HepG2 (cell line): ENCODE measurements around the gene NKD1. TPM values are rescaled to one million over a fixed set of nuclear protein-coding genes. Genes with fewer than 3 reads are reported as not detected.
A peak's percentile ranks its signal among the peaks of the same experiment; 100 is the strongest.

Experiments
- BRD4 ChIP-seq: sonication (generic); formaldehyde crosslinking; IDR thresholded peaks from 2 replicates; pipeline ENCODE4 v1.4.0; 2020; ENCODE audit warnings: missing genetic modification reagents
- CSRNP2 ChIP-seq: sonication (generic); formaldehyde crosslinking; conservative IDR thresholded peaks from 2 replicates; pipeline ENCODE4 v1.8.0; 2022; ENCODE audit warnings: low read depth, missing genetic modification reagents
- EHMT2 ChIP-seq: fragments of 200-600 bp; sonication (generic); IDR thresholded peaks from 2 replicates; pipeline ENCODE4 v1.7.0; 2017; ENCODE audit warnings: antibody characterized with exemption, low read depth, low read length, borderline replicate concordance
- FOXP1 ChIP-seq, 2 experiments: fragments of 450-650 bp in 1 of 2; IDR thresholded peaks; 2 replicates each; pipeline ENCODE4 v1.6.1; 2017 to 2018; ENCODE audit warnings: antibody characterized with exemption in 1 of 2
- HNRNPH1 ChIP-seq: fragments of 200-400 bp; formaldehyde crosslinking; optimal IDR thresholded peaks from 2 replicates; pipeline ENCODE3; 2017; ENCODE audit warnings: mild to moderate bottlenecking, low read depth, low read length
- MAFK ChIP-seq, 2 experiments: IDR thresholded peaks in 1 of 2; conservative IDR thresholded peaks in 1 of 2; 2 replicates each; pipeline ENCODE4 v1.6.1; 2011; ENCODE audit warnings: improper control_type of control experiment in 2 of 2, low read length in 2 of 2
- MAX ChIP-seq: IDR thresholded peaks from 2 replicates; pipeline ENCODE4 v1.6.1; 2012; ENCODE audit warnings: inconsistent platforms
- PITX1 ChIP-seq: sonication (generic); formaldehyde crosslinking; IDR thresholded peaks from 2 replicates; pipeline ENCODE4 v1.5.1; 2020; ENCODE audit warnings: mild to moderate bottlenecking, missing genetic modification reagents
- POLR2AphosphoS5 ChIP-seq: IDR thresholded peaks from 2 replicates; pipeline ENCODE4 v1.6.1; 2012; ENCODE audit warnings: low read depth, low read length
- SMC3 ChIP-seq: IDR thresholded peaks from 2 replicates; pipeline ENCODE4 v1.6.1; 2011; ENCODE audit warnings: low read length, improper control_type of control experiment
- SOX5 ChIP-seq: IDR thresholded peaks from 2 replicates; pipeline ENCODE4 v1.6.1; 2016; ENCODE audit warnings: borderline replicate concordance
- TCF7 ChIP-seq: sonication (generic); IDR thresholded peaks from 2 replicates; pipeline ENCODE4 v1.6.1; 2016; ENCODE audit warnings: antibody characterized with exemption, low read depth
- TOPORS ChIP-seq: sonication (generic); formaldehyde crosslinking; IDR thresholded peaks from 2 replicates; pipeline ENCODE4 v1.8.0; 2023; ENCODE audit warnings: mild to moderate bottlenecking, missing genetic modification reagents
- ZBTB2 ChIP-seq: sonication (generic); formaldehyde crosslinking; IDR thresholded peaks from 2 replicates; pipeline ENCODE4 v1.8.0; 2022; ENCODE audit warnings: low read depth, missing genetic modification reagents
- ZBTB42 ChIP-seq: sonication (generic); formaldehyde crosslinking; IDR thresholded peaks from 2 replicates; pipeline ENCODE4 v1.5.0; 2020; ENCODE audit warnings: mild to moderate bottlenecking, missing genetic modification reagents
- ZNF124 ChIP-seq: sonication (generic); formaldehyde crosslinking; IDR thresholded peaks from 2 replicates; pipeline ENCODE4 v1.4.0; 2020; ENCODE audit warnings: missing genetic modification reagents
- ZNF136 ChIP-seq: sonication (generic); formaldehyde crosslinking; IDR thresholded peaks from 2 replicates; pipeline ENCODE4 v1.8.1; 2022; ENCODE audit warnings: low read depth, mild to moderate bottlenecking, moderate library complexity, missing genetic modification reagents
- ZNF143 ChIP-seq: sonication (generic); formaldehyde crosslinking; IDR thresholded peaks from 2 replicates; pipeline ENCODE4 v1.4.0; 2020; ENCODE audit warnings: missing genetic modification reagents
- ZNF253 ChIP-seq: sonication (generic); formaldehyde crosslinking; IDR thresholded peaks from 2 replicates; pipeline ENCODE4 v1.8.0; 2022; ENCODE audit warnings: mild to moderate bottlenecking, missing genetic modification reagents, borderline replicate concordance
- ZNF292 ChIP-seq: sonication (generic); formaldehyde crosslinking; IDR thresholded peaks from 2 replicates; pipeline ENCODE4 v1.8.1; 2022; ENCODE audit warnings: mild to moderate bottlenecking, low read depth, missing genetic modification reagents, borderline replicate concordance
- ZNF513 ChIP-seq: sonication (generic); formaldehyde crosslinking; conservative IDR thresholded peaks from 2 replicates; pipeline ENCODE4 v1.5.0; 2020; ENCODE audit warnings: missing genetic modification reagents
- ZNF550 ChIP-seq: sonication (generic); formaldehyde crosslinking; IDR thresholded peaks from 2 replicates; pipeline ENCODE4 v1.4.0; 2020; ENCODE audit warnings: mild to moderate bottlenecking, missing genetic modification reagents, borderline replicate concordance
- ZNF577 ChIP-seq: sonication (generic); formaldehyde crosslinking; IDR thresholded peaks from 2 replicates; pipeline ENCODE4 v1.4.0; 2020; ENCODE audit warnings: mild to moderate bottlenecking, low read depth, missing genetic modification reagents, borderline replicate concordance
- ZNF598 ChIP-seq: sonication (generic); formaldehyde crosslinking; IDR thresholded peaks from 2 replicates; pipeline ENCODE4 v1.5.1; 2020; ENCODE audit warnings: mild to moderate bottlenecking, missing genetic modification reagents, borderline replicate concordance
- ZNF75D ChIP-seq: sonication (generic); formaldehyde crosslinking; IDR thresholded peaks from 2 replicates; pipeline ENCODE4 v1.8.1; 2023; ENCODE audit warnings: missing genetic modification reagents, mild to moderate bottlenecking, borderline replicate concordance
- ZNF776 ChIP-seq: sonication (generic); formaldehyde crosslinking; IDR thresholded peaks from 2 replicates; pipeline ENCODE4 v1.4.0; 2020; ENCODE audit warnings: mild to moderate bottlenecking, missing genetic modification reagents
- ZNF780A ChIP-seq: sonication (generic); formaldehyde crosslinking; IDR thresholded peaks from 2 replicates; pipeline ENCODE4 v1.8.0; 2022; ENCODE audit warnings: mild to moderate bottlenecking, missing genetic modification reagents, moderate library complexity
- polyA plus RNA-seq, 8 experiments: library from polyadenylated mRNA; depleted of rRNA in 3 of 8; stranded (reverse) in 7 of 8; unstranded in 1 of 8; fragments of >200 nt; fragmentation: Illumina TruSeq in 4 of 8; extraction: Trizol in 4 of 8; gene quantifications; 2 replicates each; pipeline versions ENCODE4 v1.2.1 to v1.2.3, GENCODE V29; 2011 to 2016; ENCODE audit warnings: low read depth in 4 of 8, missing spikeins in 1 of 8, mixed read lengths in 1 of 8; ENCODE audit not compliant: insufficient read depth in 1 of 8
- total RNA-seq, 5 experiments: library from RNA; depleted of rRNA; stranded (reverse); fragments of >200 nt; fragmentation: Illumina TruSeq; extraction: Trizol; gene quantifications; 2 replicates each; pipeline ENCODE4 v1.2.3, GENCODE V29; 2016; ENCODE audit warnings: low read depth in 1 of 5

NKD1 gene
- total and polyA plus RNA-seq, 2 of the 13 experiments (the other 11 are each of a cell fraction or from before 2014, with no cell fraction given) = 70.4 to 121 TPM

- TF ChIP-seq ZNF577 (CRISPR knock-in tag) (no peak), SMC3 (no peak), ZNF292 (CRISPR knock-in tag) (peak; percentile 99; the same call in 1 of the 2 replicates), POLR2AphosphoS5 (peak; percentile 69), TCF7 (peak; percentile 99), ZNF780A (CRISPR knock-in tag) (no peak), ZNF124 (no peak), ZNF253 (CRISPR knock-in tag) (no peak), ZNF550 (no peak), ZNF513 (CRISPR knock-in tag) (no peak), MAX (peak; percentile 78), FOXP1 (IDR thresholded peaks at IDR 0.05) (peak; percentile 53; the same call in 1 of the 2 replicates), FOXP1 (CRISPR knock-in tag; IDR thresholded peaks at IDR 0.05) (peak; percentile 93), ZNF136 (CRISPR knock-in tag) (no peak), SOX5 (CRISPR knock-in tag) (peak; percentile 90), ZNF776 (CRISPR knock-in tag) (no peak), PITX1 (CRISPR knock-in tag) (peak; percentile 90), ZNF75D (CRISPR knock-in tag) (no peak), CSRNP2 (CRISPR knock-in tag) (no peak), ZNF143 (no peak), EHMT2 (peak; percentile 45; the same call in 1 of the 2 replicates), HNRNPH1 (no peak), ZBTB2 (peak; percentile 50; the same call in 1 of the 2 replicates), TOPORS (CRISPR knock-in tag) (no peak), ZBTB42 (CRISPR knock-in tag) (0 out of 2 replicates have a peak, but pooled peaks have one; percentile 74), BRD4 (CRISPR knock-in tag) (0 out of 2 replicates have a peak, but pooled peaks have one; percentile 56), MAFK (conservative IDR thresholded peaks at IDR 0.05 in 1 of 2, IDR thresholded peaks at IDR 0.05 in 1 of 2; ENCODE audit: low read length in 2 of 2) (no peak), ZNF598 (CRISPR knock-in tag) (no peak)
Measured at GRCh38 chr16:50539053-50539695, 9.0 kb upstream of the NKD1 start (continued).
